NCI-H526 (cell line): ENCODE results near the gene TMEM256.

Experiments
- DNase-seq, 2 experiments: peaks; one replicate each; lab custom pipeline; 2025; lab: John Stamatoyannopoulos, UW

The TMEM256 gene

DNA sequence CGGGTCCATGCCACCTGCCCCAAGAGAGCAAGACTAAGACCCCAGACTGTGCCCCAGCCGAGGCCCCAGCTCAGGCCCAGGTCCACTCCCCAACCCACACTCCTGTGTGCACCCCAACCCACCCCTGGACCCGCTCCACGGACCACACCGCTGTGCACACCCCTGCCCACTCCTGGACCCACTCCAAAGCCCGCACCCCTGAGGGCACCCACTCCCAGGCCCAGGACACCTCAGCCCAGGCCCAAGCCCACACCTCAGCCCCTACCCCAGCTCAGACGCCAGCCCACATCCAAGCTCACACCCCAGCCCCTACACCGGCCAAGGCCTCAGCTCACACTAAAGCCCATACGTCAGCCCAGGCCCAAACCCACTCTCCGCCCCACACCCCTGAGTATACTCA, 25.8 kb upstream of the TMEM256 start:
- no peak for DNase-seq

DNA sequence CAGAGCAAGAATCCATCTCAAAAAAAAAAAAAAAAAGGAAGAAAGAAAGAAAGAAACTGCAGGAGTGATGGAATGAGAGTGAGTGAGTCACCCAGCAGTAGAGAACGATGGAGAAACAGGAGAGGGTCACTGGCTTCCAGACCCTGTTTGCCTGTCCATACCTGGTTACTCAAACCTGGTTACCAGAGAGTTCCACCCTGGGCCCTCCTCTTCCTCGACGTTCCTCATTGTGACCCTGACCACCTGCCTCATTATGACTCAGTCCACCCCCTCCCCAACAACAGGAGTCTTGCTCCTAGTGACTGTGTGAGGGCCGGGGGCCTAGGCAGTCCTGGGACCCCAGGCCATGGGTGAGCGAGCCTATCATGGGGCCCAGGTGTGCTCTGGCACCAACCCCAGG, 24.7 kb upstream of the TMEM256 start, which contains the start of gene SPEM3:
SPEM3 (plus strand) TSS at position 301 of the 400 bp plus-strand sequence; CDS start at position 347, 46 bp downstream.
- no peak for DNase-seq

DNA sequence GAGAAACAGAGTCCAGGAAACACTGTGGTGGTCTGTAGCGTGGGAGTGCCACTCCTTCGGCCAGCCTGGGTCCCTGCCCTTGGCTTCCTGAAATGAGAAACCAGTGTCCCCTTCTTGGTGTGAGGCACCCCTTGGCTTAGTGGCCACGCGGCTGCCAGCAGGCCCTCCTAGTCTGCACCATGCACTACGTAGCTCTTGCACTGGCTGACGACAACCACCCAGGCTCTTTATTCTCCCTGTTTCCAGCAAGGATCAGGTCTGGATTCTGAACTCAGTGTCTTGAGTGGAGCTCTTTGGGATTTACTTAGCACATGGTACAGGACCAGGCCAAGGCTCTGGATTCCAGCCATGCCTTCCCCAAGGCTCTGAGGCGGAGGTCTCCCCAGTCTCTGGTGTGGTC, 23.7 kb upstream of the TMEM256 start:
- DNase-seq: no peak

DNA sequence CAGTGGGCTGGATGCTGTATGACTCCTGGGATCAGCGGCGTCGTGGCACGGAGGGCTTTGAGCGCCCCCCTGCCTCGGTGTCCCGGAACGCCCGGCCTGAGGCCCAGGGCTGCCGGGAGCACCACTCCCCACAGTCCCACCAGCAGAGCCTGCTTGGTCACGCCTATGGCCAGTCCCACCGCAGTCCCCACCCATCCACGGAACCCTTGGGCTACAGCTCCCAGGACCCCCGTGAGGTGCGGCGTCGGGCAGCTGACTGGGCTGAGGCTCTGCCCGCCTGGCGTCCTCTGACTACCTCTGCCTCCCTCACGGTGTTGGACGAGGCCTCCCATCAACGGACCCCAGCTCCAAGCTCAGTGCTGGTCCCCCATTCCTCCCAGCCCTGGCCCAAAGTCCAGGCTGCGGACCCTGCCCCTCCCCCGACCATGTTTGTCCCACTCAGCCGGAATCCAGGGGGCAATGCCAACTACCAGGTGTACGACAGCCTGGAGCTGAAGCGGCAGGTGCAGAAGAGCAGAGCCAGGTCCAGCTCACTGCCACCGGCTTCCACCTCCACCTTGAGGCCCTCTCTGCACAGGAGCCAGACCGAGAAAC, 23.1 kb upstream of the TMEM256 start:
- DNase-seq: no peak

DNA sequence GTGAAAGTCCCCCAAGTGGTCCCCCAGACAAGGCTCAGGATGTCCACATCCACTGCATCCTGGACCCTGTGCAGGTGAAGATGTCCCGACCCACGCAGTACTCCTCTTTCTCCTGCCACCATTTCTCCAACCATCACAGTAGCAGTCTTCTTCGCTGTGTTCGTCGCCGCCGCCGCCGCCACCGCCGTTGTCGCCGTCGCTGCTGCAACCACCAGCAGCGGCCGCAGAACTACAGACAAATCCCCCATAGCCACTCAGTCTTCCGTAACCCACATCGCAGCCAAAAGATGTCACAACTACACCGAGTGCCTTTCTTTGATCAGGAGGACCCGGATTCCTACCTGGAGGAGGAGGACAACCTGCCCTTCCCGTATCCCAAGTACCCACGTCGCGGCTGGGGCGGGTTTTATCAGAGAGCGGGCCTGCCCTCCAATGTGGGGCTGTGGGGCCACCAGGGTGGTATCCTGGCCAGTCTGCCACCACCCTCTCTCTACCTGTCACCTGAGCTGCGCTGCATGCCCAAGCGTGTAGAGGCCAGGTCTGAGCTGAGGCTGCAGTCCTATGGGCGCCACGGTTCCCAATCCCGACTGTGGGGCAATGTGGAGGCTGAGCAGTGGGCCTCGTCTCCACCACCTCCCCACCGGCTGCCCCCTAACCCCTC, 22.4 kb upstream of the TMEM256 start:
- no peak for DNase-seq

DNA sequence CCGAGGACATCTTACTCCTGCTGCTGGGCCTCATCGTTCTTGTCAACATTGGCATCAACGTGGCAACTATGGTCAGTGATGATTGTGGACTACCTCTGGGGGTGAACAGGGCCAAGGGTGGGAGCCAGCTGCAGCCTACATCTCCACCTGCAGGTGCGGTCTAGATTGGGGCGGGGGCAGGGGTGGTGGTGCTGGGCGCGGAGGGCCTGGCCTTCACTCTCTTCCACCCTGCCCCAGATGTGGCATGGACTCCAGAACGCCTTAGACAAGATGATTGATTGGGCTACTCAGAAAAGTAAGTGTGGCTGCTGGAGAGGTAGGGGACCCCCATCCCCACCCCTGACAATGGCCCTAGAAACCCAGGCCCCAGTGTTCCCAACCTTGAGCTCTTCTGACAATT, 21.9 kb upstream of the TMEM256 start:
- no peak for DNase-seq

DNA sequence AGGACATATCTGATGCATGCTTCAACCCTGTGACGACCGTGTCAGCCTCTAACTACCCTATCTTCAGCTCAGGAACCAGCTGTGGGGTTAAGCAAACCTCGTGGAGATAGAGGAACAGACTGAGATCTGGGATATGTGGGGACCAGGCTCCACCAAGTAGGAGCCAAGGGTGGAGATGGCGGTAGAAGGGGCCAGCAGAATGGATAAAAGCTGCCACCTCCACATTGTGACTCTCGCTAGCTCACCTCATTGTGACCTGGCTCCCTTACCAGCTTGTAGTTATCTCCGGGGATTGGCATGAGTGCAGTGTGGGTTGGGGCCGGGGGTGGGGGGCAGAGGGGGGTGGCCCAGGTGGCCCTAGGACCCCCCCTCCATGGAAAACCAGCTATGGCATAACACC, 21.4 kb upstream of the TMEM256 start, which contains the start of gene SPEM2:
SPEM2 (plus strand) TSS at position 301 of the 400 bp plus-strand sequence; CDS start at position 374, 73 bp downstream.
- DNase-seq: no peak

DNA sequence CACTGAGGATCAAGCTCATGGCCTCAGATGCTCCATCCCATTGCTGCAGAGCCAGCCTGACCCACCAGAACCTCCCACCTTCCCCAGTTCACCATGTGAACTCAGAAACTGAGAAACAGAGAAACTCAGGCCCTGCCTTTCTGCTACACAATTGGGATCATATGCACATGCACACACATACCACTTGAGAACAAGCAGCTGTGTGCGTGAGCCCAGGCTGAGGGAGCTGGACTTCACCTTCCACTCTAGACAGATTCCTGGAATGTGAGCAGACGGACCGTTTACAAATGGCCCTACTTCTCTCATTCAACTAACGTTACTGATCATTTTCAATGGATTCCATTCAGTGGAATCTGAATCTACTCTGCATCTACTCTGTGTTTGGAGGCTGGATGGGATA, 19.8 kb upstream of the TMEM256 start:
- DNase-seq: no peak

DNA sequence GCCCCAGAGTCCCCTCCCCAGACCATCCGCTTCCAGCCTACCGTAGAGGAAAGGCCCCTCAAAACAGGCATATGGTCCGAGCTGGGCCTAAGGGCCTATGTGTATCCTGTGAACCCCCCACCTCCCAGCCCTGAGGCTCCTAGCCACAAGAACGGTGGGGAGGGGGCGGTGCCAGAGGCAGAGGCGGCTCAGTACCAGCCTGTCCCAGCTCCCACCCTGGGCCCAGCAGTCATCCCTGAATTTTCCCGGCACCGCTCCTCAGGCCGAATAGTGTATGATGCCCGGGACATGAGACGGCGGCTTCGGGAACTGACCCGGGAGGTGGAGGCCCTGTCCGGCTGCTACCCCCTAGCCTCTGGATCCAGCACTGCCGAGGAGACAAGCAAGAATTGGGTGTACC, 17.3 kb upstream of the TMEM256 start:
- no peak for DNase-seq

DNA sequence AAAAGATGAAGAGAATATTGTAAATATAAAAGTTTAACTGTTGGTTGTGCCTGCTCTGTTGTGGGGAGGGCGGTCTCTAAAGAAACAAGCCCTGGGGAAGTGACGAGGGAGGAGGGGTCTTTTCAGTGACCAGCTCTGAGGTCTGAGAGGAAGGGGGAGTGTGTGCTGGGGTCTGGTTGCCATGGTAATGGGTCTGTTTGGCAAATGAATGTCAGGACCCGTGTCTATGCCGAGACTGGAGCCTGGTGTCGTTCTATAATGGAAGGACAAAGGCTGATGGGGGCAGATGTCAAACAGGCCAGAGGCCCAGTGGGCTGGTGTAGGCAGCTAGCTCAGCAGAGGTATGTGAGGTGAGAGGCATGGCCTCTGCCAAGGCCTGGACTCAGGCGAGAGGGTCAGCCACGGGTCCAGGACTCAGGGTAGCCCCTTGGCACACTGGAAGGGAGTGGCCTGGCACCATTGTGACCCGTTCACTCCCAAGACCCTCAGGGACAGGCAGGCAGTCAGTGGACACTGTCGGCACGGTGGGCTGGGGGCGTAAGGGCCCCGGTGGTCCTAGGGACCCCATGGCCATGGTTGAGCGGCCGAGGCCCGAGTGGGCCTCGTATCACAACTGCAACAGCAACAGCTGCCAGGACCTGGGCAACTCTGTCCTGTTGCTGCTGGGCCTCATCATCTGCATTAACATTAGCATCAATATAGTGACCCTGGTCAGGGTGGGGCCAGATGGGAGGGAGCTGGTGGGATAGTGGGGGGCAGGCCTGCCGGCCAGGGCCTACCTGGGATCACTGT, 16.1 kb upstream of the TMEM256 start, which contains the start of gene SPEM1:
SPEM1 (plus strand) TSS at position 506 of the 792 bp plus-strand sequence; CDS start at position 567, 61 bp downstream.
- DNase-seq: no peak

DNA sequence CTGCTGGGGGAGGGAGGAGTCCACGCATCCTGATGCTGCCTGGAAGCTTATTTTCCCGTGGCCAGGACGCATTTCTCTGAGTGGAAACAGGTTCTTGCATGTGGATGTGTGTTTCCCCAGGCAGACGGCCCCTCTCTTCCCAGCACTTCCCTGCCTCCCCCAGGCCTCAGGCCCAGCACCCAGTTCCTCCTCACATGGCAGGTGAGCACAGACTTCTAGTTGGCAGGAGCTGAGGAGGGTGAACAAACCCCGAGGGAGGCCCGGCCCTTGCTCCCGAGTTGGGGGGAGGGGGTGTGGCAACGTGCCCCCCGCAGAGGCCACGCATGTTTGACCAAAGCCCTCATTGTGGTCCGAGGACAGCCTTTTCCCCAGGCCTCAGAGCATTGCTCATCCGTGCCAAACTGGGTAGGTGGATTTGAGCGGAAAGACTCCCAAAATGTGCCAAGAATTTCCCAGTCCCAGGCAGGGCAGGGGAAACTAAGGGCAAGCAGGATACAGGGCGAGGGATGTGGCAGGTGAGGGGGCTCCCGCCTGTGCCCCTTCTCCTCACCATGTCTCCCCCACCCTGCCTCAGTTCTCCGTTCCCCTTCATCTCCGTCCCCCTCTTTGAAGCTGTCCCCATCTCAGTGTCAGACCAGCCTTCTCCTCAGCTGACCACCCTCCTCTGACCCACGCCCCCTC, 14.7 kb upstream of the TMEM256 start:
- DNase-seq: no peak

DNA sequence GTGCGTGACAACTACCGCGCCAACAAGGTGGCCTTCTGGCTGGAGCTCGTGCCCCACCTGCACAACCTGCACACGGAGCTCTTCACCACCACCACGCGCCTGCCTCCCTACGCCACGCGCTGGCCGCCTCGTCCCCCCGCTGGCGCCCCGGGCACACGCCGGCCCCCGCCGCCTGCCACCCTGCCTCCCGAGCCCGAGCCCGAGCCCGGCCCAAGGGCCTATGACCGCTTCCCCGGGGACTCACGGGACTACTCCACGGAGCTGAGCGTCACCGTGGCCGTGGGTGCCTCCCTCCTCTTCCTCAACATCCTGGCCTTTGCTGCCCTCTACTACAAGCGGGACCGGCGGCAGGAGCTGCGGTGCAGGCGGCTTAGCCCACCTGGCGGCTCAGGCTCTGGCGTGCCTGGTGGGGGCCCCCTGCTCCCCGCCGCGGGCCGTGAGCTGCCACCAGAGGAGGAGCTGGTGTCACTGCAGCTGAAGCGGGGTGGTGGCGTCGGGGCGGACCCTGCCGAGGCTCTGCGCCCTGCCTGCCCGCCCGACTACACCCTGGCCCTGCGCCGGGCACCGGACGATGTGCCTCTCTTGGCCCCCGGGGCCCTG, 13.3 kb upstream of the TMEM256 start:
- no peak for DNase-seq

DNA sequence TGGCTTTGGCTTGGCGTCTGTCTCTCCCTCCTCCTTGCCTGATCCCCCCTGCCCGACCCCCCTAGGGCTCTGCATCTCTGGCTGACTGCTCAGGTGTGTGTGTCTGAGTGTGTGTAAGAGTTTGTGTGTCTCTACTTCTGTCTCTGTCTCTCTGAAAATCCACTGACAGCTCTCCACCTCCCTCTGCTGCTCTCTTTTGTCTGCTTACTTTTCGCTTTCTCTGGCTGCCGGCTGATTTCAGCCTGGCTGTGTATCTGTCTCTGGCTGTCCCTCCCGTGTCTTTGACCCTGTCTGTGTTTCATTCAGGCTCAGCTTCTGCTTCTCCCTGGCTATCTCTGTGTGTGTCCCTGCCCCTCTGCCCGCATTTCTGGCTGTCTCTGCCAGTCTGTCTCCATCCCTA, 12.4 kb upstream of the TMEM256 start:
- no peak for DNase-seq

DNA sequence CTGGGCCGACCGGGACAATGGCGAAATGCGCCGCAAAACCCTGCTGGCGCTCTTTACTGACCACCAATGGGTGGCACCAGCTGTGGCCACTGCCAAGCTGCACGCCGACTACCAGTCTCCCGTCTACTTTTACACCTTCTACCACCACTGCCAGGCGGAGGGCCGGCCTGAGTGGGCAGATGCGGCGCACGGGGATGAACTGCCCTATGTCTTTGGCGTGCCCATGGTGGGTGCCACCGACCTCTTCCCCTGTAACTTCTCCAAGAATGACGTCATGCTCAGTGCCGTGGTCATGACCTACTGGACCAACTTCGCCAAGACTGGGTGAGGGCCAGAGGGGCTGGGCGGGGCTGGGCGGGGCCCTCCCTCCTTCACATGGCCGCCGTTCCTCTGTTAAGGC, 11.9 kb upstream of the TMEM256 start:
- DNase-seq: no peak

DNA sequence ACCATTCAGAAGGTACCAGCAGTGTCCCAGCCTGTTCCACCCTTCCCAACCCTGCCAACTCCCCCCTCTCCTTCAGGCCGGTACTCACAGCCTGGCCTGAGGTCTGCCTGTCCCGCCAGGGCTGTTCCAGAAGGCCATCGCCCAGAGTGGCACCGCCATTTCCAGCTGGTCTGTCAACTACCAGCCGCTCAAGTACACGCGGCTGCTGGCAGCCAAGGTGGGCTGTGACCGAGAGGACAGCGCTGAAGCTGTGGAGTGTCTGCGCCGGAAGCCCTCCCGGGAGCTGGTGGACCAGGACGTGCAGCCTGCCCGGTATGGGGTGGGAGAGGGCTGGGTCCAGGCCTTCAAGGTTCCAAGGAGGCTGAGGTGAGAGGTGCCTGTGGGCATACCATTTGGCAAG, 10.9 kb upstream of the TMEM256 start:
- no peak for DNase-seq

DNA sequence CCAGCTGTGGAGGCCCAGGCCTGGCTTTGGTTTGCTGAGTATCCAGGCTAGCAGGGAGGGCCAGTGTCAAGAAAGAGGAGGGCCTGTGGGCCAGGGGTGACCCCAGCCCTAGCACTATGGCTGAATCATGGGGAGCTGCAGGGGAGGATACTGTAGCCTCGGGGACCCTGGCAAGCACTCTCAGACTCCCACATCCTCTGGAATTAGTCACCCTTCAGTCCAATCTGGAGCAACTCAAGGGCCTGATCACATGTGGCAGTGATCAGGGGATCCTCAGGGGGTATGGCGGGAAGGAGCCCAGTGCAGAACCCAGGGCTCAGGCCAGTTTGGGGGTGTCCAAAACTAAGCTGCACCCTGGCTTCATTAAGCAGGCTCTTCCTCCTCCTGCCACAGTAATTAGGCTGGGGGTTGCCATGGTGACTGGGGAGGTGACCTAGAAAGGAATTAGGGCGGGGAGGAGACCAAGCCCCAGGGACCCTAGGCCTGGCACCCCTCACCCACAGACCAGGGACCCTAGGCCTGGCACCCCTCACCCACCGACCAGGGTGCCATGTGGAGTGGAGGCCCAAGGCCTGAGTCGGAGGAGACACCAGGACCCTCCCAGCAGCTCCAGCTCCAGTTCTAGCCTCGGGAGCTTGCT, 9.6 kb upstream of the TMEM256 start:
- no peak for DNase-seq

DNA sequence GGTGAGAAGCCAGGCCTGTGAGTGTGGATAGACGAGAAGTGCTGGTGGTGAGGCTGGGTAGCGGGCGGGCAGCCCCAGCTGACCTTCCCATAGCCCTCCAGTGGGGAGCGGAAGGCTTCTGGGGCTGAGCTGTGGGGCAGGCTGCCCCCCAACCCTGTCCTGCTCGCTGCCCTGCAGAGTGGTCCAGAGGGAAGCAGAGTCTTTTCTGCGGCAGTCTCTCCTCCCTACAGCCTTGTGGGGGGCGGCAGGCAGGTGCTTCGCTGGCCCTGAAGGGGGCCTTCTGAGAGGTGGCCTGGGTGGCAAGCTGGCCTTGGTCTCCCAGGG, 7.5 kb upstream of the TMEM256 start:
- DNase-seq: no peak

DNA sequence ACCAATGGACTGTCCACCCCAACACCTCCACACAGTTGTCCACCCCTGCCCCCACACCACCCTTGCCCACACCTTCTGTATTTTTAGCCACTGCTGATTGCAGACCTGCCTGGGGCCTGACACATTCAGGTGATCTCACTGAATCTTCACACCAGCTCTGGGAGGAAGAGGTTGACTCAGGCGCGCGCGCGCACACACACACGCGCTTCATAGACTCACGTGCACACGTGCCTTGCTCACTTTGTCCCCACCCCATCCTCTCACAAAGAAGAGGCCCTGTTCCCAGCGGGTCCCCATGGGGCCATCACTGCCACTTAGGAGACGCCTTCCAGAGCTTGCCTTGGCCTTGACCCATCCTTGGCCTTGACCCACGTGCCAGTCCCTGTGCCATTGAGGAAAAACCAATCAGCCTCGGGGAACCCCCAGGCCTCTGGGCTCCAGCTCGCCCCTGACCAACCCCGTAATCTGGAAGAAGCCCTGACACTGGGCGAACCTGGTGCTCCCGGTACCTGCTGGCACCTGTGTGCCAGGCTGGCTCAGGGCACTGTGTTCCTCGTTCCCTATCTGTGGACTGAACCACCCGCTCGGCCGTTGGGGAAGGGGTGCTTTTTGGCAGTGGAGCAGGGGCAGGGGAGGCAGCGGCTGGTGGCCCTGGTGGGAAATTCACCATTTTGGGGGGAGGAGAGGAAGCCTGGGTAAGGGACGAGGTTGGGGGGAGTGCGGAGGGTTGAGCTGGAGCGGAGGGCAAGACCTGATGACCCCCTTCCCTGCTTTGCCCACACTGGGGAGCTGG, 6.9 kb upstream of the TMEM256 start:
- no peak for DNase-seq

DNA sequence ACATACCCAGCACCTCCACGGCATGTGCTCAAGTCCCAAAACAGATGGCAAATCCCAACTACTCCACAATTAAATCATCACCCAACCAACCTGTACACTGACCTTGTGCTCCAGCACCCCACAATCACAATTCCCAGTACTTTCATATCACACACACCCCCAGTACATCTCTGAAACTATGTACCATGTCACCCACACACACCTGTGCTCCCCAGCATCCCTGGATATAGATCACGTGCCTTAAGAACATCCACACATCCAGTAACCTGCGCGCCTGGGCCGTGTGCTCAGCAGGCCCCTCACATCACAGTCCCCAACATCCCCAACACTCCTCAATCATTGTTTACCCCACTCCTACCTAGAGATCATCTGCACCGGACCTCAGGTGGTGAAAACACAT, 5.8 kb upstream of the TMEM256 start:
- DNase-seq: no peak

DNA sequence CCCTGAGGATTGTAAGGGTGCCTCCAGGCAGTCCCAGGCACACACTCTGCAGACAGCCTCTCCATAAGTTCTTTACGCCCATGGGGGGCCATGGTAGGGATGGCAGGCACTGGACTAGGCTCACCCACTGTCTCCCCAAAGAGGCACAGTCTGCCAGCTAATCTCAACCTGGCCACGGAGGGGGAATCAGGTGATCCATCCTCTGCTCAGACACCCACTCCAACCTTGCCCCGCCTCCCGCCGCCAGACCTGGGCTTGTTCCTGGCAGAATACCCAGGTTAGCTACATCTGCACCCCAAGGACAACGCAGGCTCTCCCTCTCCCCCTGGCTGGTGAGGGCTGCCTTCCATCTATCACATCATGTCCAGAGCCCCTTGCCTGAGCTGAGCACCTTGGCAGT, 5.0 kb upstream of the TMEM256 start:
- no peak for DNase-seq

DNA sequence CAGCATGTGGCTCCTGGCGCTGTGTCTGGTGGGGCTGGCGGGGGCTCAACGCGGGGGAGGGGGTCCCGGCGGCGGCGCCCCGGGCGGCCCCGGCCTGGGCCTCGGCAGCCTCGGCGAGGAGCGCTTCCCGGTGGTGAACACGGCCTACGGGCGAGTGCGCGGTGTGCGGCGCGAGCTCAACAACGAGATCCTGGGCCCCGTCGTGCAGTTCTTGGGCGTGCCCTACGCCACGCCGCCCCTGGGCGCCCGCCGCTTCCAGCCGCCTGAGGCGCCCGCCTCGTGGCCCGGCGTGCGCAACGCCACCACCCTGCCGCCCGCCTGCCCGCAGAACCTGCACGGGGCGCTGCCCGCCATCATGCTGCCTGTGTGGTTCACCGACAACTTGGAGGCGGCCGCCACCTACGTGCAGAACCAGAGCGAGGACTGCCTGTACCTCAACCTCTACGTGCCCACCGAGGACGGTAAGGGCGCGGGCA, 4.4 kb upstream of the TMEM256 start:
- no peak for DNase-seq
